AG04450 (cell line): ENCODE data around the gene RALGDS. TPM values are rescaled to one million over a fixed set of nuclear protein-coding genes. Genes with fewer than 3 reads are reported as not detected.

Experiments
- CTCF ChIA-PET: fragments of 300-600, 350-600 bp; formaldehyde crosslinking; extraction: SDS; loops from one replicate; lab custom pipeline; 2022; ENCODE audit warnings: antibody characterized with exemption, inconsistent platforms; lab: Charles Lee
- POLR2A ChIA-PET: fragments of 350-600 bp; formaldehyde crosslinking; extraction: SDS; loops from one replicate; lab custom pipeline; 2021; ENCODE audit warnings: antibody characterized with exemption, inconsistent platforms; lab: Yijun Ruan, JAX
- DNase-seq: peaks from one replicate; pipeline ENCODE4 v3.0.0-alpha.2; 2011; ENCODE audit warnings: low read depth, low spot score
- H3K27ac ChIP-seq: one replicate; pipeline ENCODE4 v1.5.1; 2012; ENCODE audit warnings: low read depth, low read length, control low read depth
- H3K27me3 ChIP-seq: one replicate; pipeline ENCODE4 v1.6.0; 2012; ENCODE audit warnings: low read length; ENCODE audit not compliant: control insufficient read depth, insufficient read depth
- H3K4me3 ChIP-seq: 2 replicates; pipeline ENCODE4 v1.5.1; 2011; ENCODE audit warnings: mild to moderate bottlenecking, low read depth, low read length, control low read depth
- H3K9me3 ChIP-seq: 2 replicates; pipeline ENCODE4 v1.5.1; 2012; ENCODE audit warnings: low read length; ENCODE audit not compliant: control insufficient read depth, insufficient read depth
- polyA plus RNA-seq: library from polyadenylated mRNA; depleted of rRNA; stranded (reverse); fragments of >200 nt; gene quantifications from 2 replicates; pipeline ENCODE4 v1.2.3, GENCODE V29; 2011
- TF ChIP-seq, protein P1 (sequence below): IDR thresholded peaks from 2 replicates; pipeline ENCODE4 v1.5.1; 2011; ENCODE audit warnings: low read depth, low read length, control low read depth, inconsistent platforms

RALGDS gene
- polyA plus RNA-seq, 1 experiment, result 19.1 TPM

DNA sequence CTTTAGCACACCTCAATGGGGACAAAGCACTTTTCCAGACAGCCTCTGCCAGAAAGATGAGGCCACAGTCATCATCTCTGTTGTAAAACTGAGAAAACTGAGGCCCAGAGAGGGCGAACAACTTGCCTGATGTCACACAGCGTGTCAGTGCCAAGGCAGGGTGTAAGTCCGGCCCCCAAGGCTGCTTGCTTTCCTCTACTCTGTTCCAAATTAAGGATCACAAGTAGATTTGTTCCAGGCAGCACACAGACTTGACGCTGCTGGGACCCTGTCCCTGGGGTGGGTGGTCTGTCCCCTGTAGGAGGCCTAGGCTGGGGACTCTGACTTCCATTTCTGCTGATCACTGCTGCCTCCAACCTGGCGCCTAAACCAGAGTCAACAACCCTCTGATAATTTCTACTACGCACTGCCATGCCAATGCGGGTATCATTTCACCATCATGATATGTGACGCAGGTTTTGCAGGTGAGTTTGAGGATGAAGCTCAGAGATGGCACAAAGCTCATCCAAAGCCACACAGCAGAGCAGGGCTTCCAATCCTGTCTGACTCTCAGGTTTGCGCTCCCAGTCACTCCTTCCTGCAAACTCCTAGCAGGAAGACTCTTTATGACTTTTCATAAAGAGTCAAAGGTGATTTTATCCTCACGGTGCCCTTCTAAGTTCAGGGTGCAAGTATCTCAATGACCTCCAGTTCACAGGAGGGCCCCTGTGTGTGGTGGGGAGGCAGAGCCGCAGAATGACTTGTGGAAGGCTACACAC, 13.5 kb upstream of the RALGDS start:
- Histone ChIP-seq H3K27ac (peak overlapping the region; percentile 89), H3K4me3 (no peak overlapping the region), H3K9me3 (no peaks in the 10 kb centered on the region; the same call in 1 of the 2 replicates), H3K27me3 (no peaks in the 10 kb centered on the region)
- POLR2A ChIA-PET, result interaction anchor here (0.6 to 1.4 kb wide), 8 partner anchors 9 to 104 kb away, joined by 3 to 5 read pairs (median 4); partner anchors contain the start of gene GTF3C5
- DNase-seq, result no peak
- TF ChIP-seq, protein P1, sequence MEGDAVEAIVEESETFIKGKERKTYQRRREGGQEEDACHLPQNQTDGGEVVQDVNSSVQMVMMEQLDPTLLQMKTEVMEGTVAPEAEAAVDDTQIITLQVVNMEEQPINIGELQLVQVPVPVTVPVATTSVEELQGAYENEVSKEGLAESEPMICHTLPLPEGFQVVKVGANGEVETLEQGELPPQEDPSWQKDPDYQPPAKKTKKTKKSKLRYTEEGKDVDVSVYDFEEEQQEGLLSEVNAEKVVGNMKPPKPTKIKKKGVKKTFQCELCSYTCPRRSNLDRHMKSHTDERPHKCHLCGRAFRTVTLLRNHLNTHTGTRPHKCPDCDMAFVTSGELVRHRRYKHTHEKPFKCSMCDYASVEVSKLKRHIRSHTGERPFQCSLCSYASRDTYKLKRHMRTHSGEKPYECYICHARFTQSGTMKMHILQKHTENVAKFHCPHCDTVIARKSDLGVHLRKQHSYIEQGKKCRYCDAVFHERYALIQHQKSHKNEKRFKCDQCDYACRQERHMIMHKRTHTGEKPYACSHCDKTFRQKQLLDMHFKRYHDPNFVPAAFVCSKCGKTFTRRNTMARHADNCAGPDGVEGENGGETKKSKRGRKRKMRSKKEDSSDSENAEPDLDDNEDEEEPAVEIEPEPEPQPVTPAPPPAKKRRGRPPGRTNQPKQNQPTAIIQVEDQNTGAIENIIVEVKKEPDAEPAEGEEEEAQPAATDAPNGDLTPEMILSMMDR, result no peak
- CTCF ChIA-PET, result interaction anchor here (1.5 to 6.6 kb wide), 3 partner anchors 9 to 113 kb away, joined by 3 to 53 read pairs (median 26); no protein-coding TSS in a partner anchor

DNA sequence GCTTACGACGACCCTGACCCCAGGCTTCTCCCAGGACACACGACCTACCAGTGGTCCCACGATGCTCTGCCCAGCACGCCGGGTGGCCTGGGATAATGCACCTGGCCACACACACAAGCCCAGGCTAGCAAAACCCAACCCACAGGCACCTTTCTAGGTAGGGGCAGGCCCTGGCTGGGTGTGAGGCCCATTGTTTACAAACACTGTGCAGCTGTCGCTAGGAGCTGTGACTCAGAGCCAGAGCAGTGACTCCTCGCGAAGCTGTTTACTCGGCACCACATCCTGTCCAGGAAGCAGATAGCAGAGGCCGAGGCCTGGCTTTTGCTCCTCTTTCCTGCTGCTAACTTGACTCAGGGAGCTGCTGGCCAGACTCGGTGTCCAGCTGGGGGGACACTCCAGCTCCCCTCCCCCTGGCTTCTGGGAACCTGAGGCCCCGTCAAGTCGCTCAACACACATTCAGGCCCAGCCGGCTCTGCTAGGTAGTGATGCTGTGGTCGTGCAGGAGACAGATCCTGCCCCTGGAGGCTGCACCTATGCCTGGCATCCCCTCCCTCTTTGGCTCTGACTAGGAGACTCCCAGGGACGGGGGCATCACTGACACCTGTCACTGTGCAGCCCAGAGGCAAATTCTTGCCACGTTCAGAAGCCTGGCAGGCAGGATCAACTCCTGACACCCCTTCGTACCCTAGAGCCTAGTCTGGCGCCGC, 12.8 kb upstream of the RALGDS start:
- POLR2A ChIA-PET, result interaction anchor here (0.6 to 1.4 kb wide), 7 partner anchors 8 to 103 kb away, joined by 3 to 5 read pairs (median 4); partner anchors contain the start of gene GTF3C5

DNA sequence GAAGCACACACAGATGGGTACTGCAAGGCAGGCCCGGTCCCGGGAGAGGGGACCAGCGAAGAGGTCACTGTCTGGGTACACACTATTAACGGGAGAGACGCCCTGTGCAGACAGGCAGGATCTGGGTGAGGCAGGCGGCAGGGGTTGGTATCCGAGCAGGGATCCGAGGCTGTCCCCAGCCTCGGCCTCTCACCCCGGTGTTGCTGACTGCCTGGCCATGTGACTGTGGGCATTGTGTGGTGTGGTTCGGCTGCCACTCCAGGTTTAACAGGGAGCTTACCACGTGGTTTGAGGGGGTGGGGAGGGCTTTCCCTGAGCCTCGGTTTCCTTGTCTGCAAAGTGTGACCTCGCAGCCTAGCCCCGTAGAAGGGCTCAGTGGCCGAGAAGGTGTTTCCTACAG, 11.1 kb upstream of the RALGDS start:
- ChIA-PET POLR2A (no interaction called here), CTCF (interaction anchor here (1.8 to 6.6 kb wide), 3 partner anchors 12 to 30 kb away, joined by 8 to 53 read pairs (median 26); no protein-coding TSS in a partner anchor)
- H3K27me3 ChIP-seq, result no peaks in the 10 kb centered on the region
- TF ChIP-seq, protein P1, result no peak
- H3K27ac ChIP-seq, result no peak overlapping the region
- no peak overlapping the region for H3K4me3 ChIP-seq
- DNase-seq, result no peak
- no peaks in the 10 kb centered on the region; the same call in 1 of the 2 replicates for H3K9me3 ChIP-seq

More for the DNA sequence above, 12.8 kb upstream of the RALGDS start:
- DNase-seq, result peak; percentile 76
- CTCF ChIA-PET, result interaction anchor here (1.0 to 6.6 kb wide), 6 partner anchors 10 to 112 kb away, joined by 3 to 53 read pairs (median 6); no protein-coding TSS in a partner anchor
- TF ChIP-seq, protein P1, result no peak
- Histone ChIP-seq H3K27me3 (no peaks in the 10 kb centered on the region), H3K9me3 (no peaks in the 10 kb centered on the region; the same call in 1 of the 2 replicates), H3K4me3 (no peak overlapping the region), H3K27ac (peak overlapping the region; percentile 89)

DNA sequence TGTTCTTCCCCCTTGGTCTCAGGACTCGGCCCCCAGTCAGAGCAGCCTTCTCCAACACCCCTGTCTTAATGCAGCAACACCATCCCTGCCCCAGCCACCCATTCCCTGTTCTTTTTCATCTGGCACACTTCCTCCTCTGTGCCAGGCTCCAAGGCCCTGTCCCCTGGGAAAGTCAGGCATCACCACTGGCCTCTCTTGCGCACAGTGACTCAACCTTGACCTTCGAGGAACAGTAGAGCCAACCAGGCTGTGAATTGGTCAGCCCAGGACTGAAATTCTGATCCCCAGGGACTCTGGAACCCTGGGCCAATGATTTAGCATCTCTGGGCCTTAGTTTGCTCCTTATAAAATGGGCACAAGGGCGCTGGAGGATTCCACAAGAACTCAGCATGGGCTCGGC, 10.5 kb upstream of the RALGDS start:
- TF ChIP-seq, protein P1, result no peak
- no peaks in the 10 kb centered on the region; the same call in 1 of the 2 replicates for H3K9me3 ChIP-seq
- no peak overlapping the region for H3K4me3 ChIP-seq
- DNase-seq, result no peak
- H3K27me3 ChIP-seq, result no peaks in the 10 kb centered on the region
- no peak overlapping the region for H3K27ac ChIP-seq
- POLR2A ChIA-PET, result no interaction called here
- CTCF ChIA-PET, result interaction anchor here (3.2 to 6.6 kb wide), 2 partner anchors 12 to 16 kb away, joined by 26 to 53 read pairs; no protein-coding TSS in a partner anchor
